NCI-H345 treated with DMSO at 0.1 percent for 48 hours (cell line): Measurements from ENCODE around the gene NLGN3.

Source experiments
- DNase-seq: peaks from one replicate; lab custom pipeline; 2025; ENCODE audit not compliant: unreplicated experiment; lab: John Stamatoyannopoulos, UW

NLGN3 gene

GRCh38 chrX:71210816-71211215 lies 66.2 kb downstream of the NLGN3 start:
- DNase-seq = no peak

GRCh38 chrX:71212536-71212935 lies 67.9 kb downstream of the NLGN3 start:
- no peak for DNase-seq

GRCh38 chrX:71214152-71214551 lies 69.5 kb downstream of the NLGN3 start:
- DNase-seq = no peak

GRCh38 chrX:71214604-71215337 lies 70.1 kb downstream of the NLGN3 start:
- no peak for DNase-seq

GRCh38 chrX:71215338-71215912 lies 70.8 kb downstream of the NLGN3 start:
- DNase-seq = no peak

GRCh38 chrX:71216485-71216884 lies 71.8 kb downstream of the NLGN3 start:
- DNase-seq = peak; percentile 75

GRCh38 chrX:71217298-71217697 lies 72.7 kb downstream of the NLGN3 start:
- DNase-seq = no peak
